ENCODE results near the gene HELQ. TPM values are rescaled to one million over a fixed set of nuclear protein-coding genes. Genes with fewer than 3 reads are reported as not detected.
A peak's percentile ranks its signal among the peaks of the same experiment; 100 is the strongest.

Gene HELQ
- 7.0 and 10.6 TPM in 2 replicates for total RNA-seq (2021)
- percentile 68 among the genes with signal in this experiment for Bru-seq, nascent RNA
- percentile 64 among the genes with signal in this experiment for BruChase-seq, experiment 1, labeled RNA remaining after a 2-hour chase
- percentile 60 among the genes with signal in this experiment for BruChase-seq, experiment 2, labeled RNA remaining after a 6-hour chase
- long read RNA-seq, partial matches to known transcripts = 2 of 9 reads
- long read RNA-seq, other reads (novel, unspliced or antisense) = 3 of 9 reads

GRCh38 chr4:83455281-83456183 is at the start of gene HELQ, which contains the start of gene MRPS18C:
Gene HELQ, minus strand, starts transcription at chr4:83455823. Its CDS starts 130 bp downstream, at chr4:83455693.
Gene MRPS18C, plus strand, starts transcription at chr4:83456058. Its CDS starts 20 bp downstream, at chr4:83456078.
- H3K4me2 ChIP-seq = peak within 1 kb of the TSS; percentile 96
- TSS peak; percentile 79 for BruUV-seq (replicated peaks)
- H3K4me3 ChIP-seq = peak within 1 kb of the TSS; percentile 91
- peaks cover 46% of the 10 kb centered on the region for H3K79me2 ChIP-seq (ENCODE audit: low read depth)
- peak; percentile 87 to 91 for DNase-seq
- CTCF ChIA-PET = no interaction called here
- H3K27ac ChIP-seq = peak within 1 kb of the TSS; percentile 76
- H3K36me3 ChIP-seq (ENCODE audit: low read depth) = no peaks in the 10 kb centered on the region
- H4K20me1 ChIP-seq (ENCODE audit: insufficient read depth) = no peaks in the 10 kb centered on the region
- peak within 1 kb of the TSS; percentile 98 for H2AFZ ChIP-seq
- no peaks in the 10 kb centered on the region for H3F3A ChIP-seq (ENCODE audit: insufficient read depth, low read depth)
- H3K27me3 ChIP-seq (ENCODE audit: insufficient read depth, low read depth) = no peaks in the 10 kb centered on the region
- H3K9me2 ChIP-seq (ENCODE audit: insufficient read depth) = no peaks in the 10 kb centered on the region
- POLR2A ChIA-PET (ENCODE audit: unreplicated experiment) = interaction anchor here (0.7 kb wide), 1 partner anchor 420 kb away, joined by 3 read pairs; the partner anchor contains the start of gene COPS4
- no peaks in the 10 kb centered on the region for H3K9me3 ChIP-seq (ENCODE audit: insufficient read depth, low read depth)
- peaks cover 14% of the 10 kb centered on the region for H3K4me1 ChIP-seq (replicated peaks; ENCODE audit: insufficient read depth)
- intact Hi-C loops (cut with micrococcal nuclease; ENCODE audit: unreplicated experiment) = loop anchor here (1.0 to 10.0 kb wide), 3 partner anchors 121 to 421 kb away; partner anchors contain the start of genes COPS4, COQ2 and HPSE
- peak; percentile 47; the same call in 1 of the 2 replicates for TF ChIP-seq CTCF (conservative IDR thresholded peaks at IDR 0.05)
- no peak for TF ChIP-seq EZH2 (IDR thresholded peaks at IDR 0.05; ENCODE audit: low read depth)

- no peak for DNase-seq
- ChIA-PET POLR2A (ENCODE audit: unreplicated experiment) (interaction anchor here (0.6 kb wide), 1 partner anchor 346 kb away, joined by 4 read pairs; no protein-coding TSS in a partner anchor), CTCF (no interaction called here)
- no peaks in the 10 kb centered on the region for H3K79me2 ChIP-seq (ENCODE audit: low read depth)
- H3K4me3 ChIP-seq = no peak overlapping the region
- no peak overlapping the region for H3K27ac ChIP-seq
- TF ChIP-seq EZH2 (IDR thresholded peaks at IDR 0.05; ENCODE audit: low read depth) (no peak), CTCF (conservative IDR thresholded peaks at IDR 0.05) (no peak)
- no peaks in the 10 kb centered on the region for H3K9me3 ChIP-seq (ENCODE audit: insufficient read depth, low read depth)
- no TSS peak for BruUV-seq (replicated peaks)
- H4K20me1 ChIP-seq (ENCODE audit: insufficient read depth) = no peaks in the 10 kb centered on the region
- intact Hi-C loops (cut with micrococcal nuclease; ENCODE audit: unreplicated experiment) = no loop called here
- H3K4me2 ChIP-seq = no peak overlapping the region
- H3K9me2 ChIP-seq (ENCODE audit: insufficient read depth) = no peaks in the 10 kb centered on the region
- no peaks in the 10 kb centered on the region for H3K27me3 ChIP-seq (ENCODE audit: insufficient read depth, low read depth)
- no peaks in the 10 kb centered on the region for H3F3A ChIP-seq (ENCODE audit: insufficient read depth, low read depth)
- H3K36me3 ChIP-seq (ENCODE audit: low read depth) = no peaks in the 10 kb centered on the region
- H2AFZ ChIP-seq = no peak overlapping the region
- no peaks in the 10 kb centered on the region for H3K4me1 ChIP-seq (replicated peaks; ENCODE audit: insufficient read depth)
Observed at GRCh38 chr4:83504996-83505395, 49.4 kb upstream of the HELQ start.

GRCh38 chr4:83504503-83504902 is 48.9 kb upstream of the HELQ start:
- CTCF ChIA-PET = no interaction called here
- H3K27me3 ChIP-seq (ENCODE audit: insufficient read depth, low read depth) = no peaks in the 10 kb centered on the region
- H3K4me1 ChIP-seq (replicated peaks; ENCODE audit: insufficient read depth) = no peaks in the 10 kb centered on the region
- TF ChIP-seq CTCF (conservative IDR thresholded peaks at IDR 0.05) (no peak), EZH2 (IDR thresholded peaks at IDR 0.05; ENCODE audit: low read depth) (no peak)
- H3K4me2 ChIP-seq = no peak overlapping the region
- no peak for DNase-seq
- no peaks in the 10 kb centered on the region for H4K20me1 ChIP-seq (ENCODE audit: insufficient read depth)
- H3K79me2 ChIP-seq (ENCODE audit: low read depth) = no peaks in the 10 kb centered on the region
- 0 out of 2 replicates have a peak overlapping the region, but pooled peaks have one; percentile 27 for H2AFZ ChIP-seq
- H3K9me2 ChIP-seq (ENCODE audit: insufficient read depth) = no peaks in the 10 kb centered on the region
- BruUV-seq (replicated peaks) = no TSS peak
- no peak overlapping the region for H3K4me3 ChIP-seq
- no peaks in the 10 kb centered on the region for H3K36me3 ChIP-seq (ENCODE audit: low read depth)
- H3F3A ChIP-seq (ENCODE audit: insufficient read depth, low read depth) = no peaks in the 10 kb centered on the region
- intact Hi-C loops (cut with micrococcal nuclease; ENCODE audit: unreplicated experiment) = no loop called here
- no peaks in the 10 kb centered on the region for H3K9me3 ChIP-seq (ENCODE audit: insufficient read depth, low read depth)
- no peak overlapping the region for H3K27ac ChIP-seq
- POLR2A ChIA-PET (ENCODE audit: unreplicated experiment) = interaction anchor here (0.6 kb wide), 1 partner anchor 346 kb away, joined by 4 read pairs; no protein-coding TSS in a partner anchor
